HepG2 (cell line): ENCODE results near the gene PKP3. TPM values are rescaled to one million over a fixed set of nuclear protein-coding genes. Genes with fewer than 3 reads are reported as not detected.
A peak's percentile ranks its signal among the peaks of the same experiment; 100 is the strongest.

Source experiments
- ARID2 ChIP-seq: sonication (generic); formaldehyde crosslinking; IDR thresholded peaks from 2 replicates; pipeline ENCODE4 v1.8.1; 2022; ENCODE audit warnings: mild to moderate bottlenecking, missing genetic modification reagents, borderline replicate concordance
- BRF2 ChIP-seq: sonication (generic); formaldehyde crosslinking; IDR thresholded peaks from 2 replicates; pipeline ENCODE4 v1.8.1; 2022; ENCODE audit warnings: mild to moderate bottlenecking, missing genetic modification reagents
- FOXJ3 ChIP-seq: sonication (generic); formaldehyde crosslinking; IDR thresholded peaks from 2 replicates; pipeline ENCODE4 v1.4.0; 2020; ENCODE audit warnings: missing genetic modification reagents, mild to moderate bottlenecking, borderline replicate concordance
- HDAC6 ChIP-seq: fragments of 200-600 bp; sonication (generic); IDR thresholded peaks from 2 replicates; pipeline ENCODE4 v1.7.0; 2017; ENCODE audit warnings: mild to moderate bottlenecking, antibody characterized with exemption, low read length, low read depth
- JARID2 ChIP-seq: sonication (generic); formaldehyde crosslinking; IDR thresholded peaks from 2 replicates; pipeline ENCODE4 v1.8.1; 2023; ENCODE audit warnings: missing genetic modification reagents, inconsistent platforms; ENCODE audit not compliant: insufficient replicate concordance
- KDM2A ChIP-seq: sonication (generic); formaldehyde crosslinking; IDR thresholded peaks from 2 replicates; pipeline ENCODE4 v1.4.0; 2020; ENCODE audit warnings: low read depth, missing genetic modification reagents, borderline replicate concordance
- MNT ChIP-seq: fragments of 450-650 bp; IDR thresholded peaks from 2 replicates; pipeline ENCODE4 v1.6.1; 2016
- MXD4 ChIP-seq: IDR thresholded peaks from 2 replicates; pipeline ENCODE4 v1.6.1; 2016; ENCODE audit warnings: mild to moderate bottlenecking, missing biosample characterization, missing genetic modification reagents
- MYC ChIP-seq: sonication (generic); formaldehyde crosslinking; IDR thresholded peaks from 2 replicates; pipeline ENCODE4 v1.9.0; 2021; ENCODE audit warnings: missing genetic modification reagents, borderline replicate concordance
- PRDM10 ChIP-seq: sonication (generic); formaldehyde crosslinking; IDR thresholded peaks from 2 replicates; pipeline ENCODE4 v1.4.0; 2020; ENCODE audit warnings: low read depth, missing genetic modification reagents
- SALL2 ChIP-seq: sonication (generic); formaldehyde crosslinking; IDR thresholded peaks from 2 replicates; pipeline ENCODE4 v1.8.1; 2023; ENCODE audit warnings: mild to moderate bottlenecking, missing genetic modification reagents, inconsistent platforms
- SAP130 ChIP-seq: IDR thresholded peaks from 2 replicates; pipeline ENCODE4 v1.6.1; 2016; ENCODE audit warnings: low read depth
- SNAPC2 ChIP-seq: sonication (generic); formaldehyde crosslinking; IDR thresholded peaks from 2 replicates; pipeline ENCODE4 v1.8.1; 2022; ENCODE audit warnings: mild to moderate bottlenecking, missing genetic modification reagents
- ZNF121 ChIP-seq: sonication (generic); formaldehyde crosslinking; IDR thresholded peaks from 2 replicates; pipeline ENCODE4 v1.5.0; 2020; ENCODE audit warnings: mild to moderate bottlenecking, missing genetic modification reagents
- ZNF264 ChIP-seq: sonication (generic); formaldehyde crosslinking; IDR thresholded peaks from 2 replicates; pipeline ENCODE4 v1.4.0; 2020; ENCODE audit warnings: missing genetic modification reagents
- ZNF576 ChIP-seq: sonication (generic); formaldehyde crosslinking; IDR thresholded peaks from 2 replicates; pipeline ENCODE4 v1.4.0; 2020; ENCODE audit warnings: mild to moderate bottlenecking, missing genetic modification reagents
- ZNF615 ChIP-seq: sonication (generic); formaldehyde crosslinking; IDR thresholded peaks from 2 replicates; pipeline ENCODE4 v1.5.0; 2020; ENCODE audit warnings: mild to moderate bottlenecking, missing genetic modification reagents, borderline replicate concordance
- ZNF670 ChIP-seq: sonication (generic); formaldehyde crosslinking; IDR thresholded peaks from 2 replicates; pipeline ENCODE4 v1.8.0; 2022; ENCODE audit warnings: mild to moderate bottlenecking, missing genetic modification reagents, borderline replicate concordance
- ZNF691 ChIP-seq: sonication (generic); formaldehyde crosslinking; IDR thresholded peaks from 2 replicates; pipeline ENCODE4 v1.4.0; 2020; ENCODE audit warnings: missing genetic modification reagents, low read depth, mild to moderate bottlenecking, borderline replicate concordance
- ZNF792 ChIP-seq: IDR thresholded peaks from 2 replicates; pipeline ENCODE4 v1.6.1; 2016
- ZSCAN29 ChIP-seq: sonication (generic); formaldehyde crosslinking; conservative IDR thresholded peaks from 2 replicates; pipeline ENCODE4 v1.4.0; 2020; ENCODE audit warnings: mild to moderate bottlenecking, missing genetic modification reagents
- polyA plus RNA-seq, 8 experiments: library from polyadenylated mRNA; depleted of rRNA in 3 of 8; stranded (reverse) in 7 of 8; unstranded in 1 of 8; fragments of >200 nt; fragmentation: Illumina TruSeq in 4 of 8; extraction: Trizol in 4 of 8; gene quantifications; 2 replicates each; pipeline versions ENCODE4 v1.2.1 to v1.2.3, GENCODE V29; 2011 to 2016; ENCODE audit warnings: low read depth in 4 of 8, missing spikeins in 1 of 8, mixed read lengths in 1 of 8; ENCODE audit not compliant: insufficient read depth in 1 of 8
- total RNA-seq, 5 experiments: library from RNA; depleted of rRNA; stranded (reverse); fragments of >200 nt; fragmentation: Illumina TruSeq; extraction: Trizol; gene quantifications; 2 replicates each; pipeline ENCODE4 v1.2.3, GENCODE V29; 2016; ENCODE audit warnings: low read depth in 1 of 5

Gene PKP3
- total and polyA plus RNA-seq, 2 of the 13 experiments (the other 11 are each of a cell fraction or from before 2014, with no cell fraction given), result 18.0 to 28.7 TPM

GRCh38 chr11:409600-410483, 15.8 kb downstream of the PKP3 start (continued):
- TF ChIP-seq ZNF691, result peak; percentile 83; the same call in 1 of the 2 replicates
- no peak for TF ChIP-seq SALL2 (CRISPR knock-in tag)
- peak; percentile 50; the same call in 1 of the 2 replicates for TF ChIP-seq BRF2 (CRISPR knock-in tag)
- TF ChIP-seq MYC, result peak; percentile 92; the same call in 1 of the 2 replicates
- no peak for TF ChIP-seq JARID2 (CRISPR knock-in tag)
- TF ChIP-seq ZNF121 (CRISPR knock-in tag), result 0 out of 2 replicates have a peak, but pooled peaks have one; percentile 42
- no peak; the same call in 1 of the 2 replicates for TF ChIP-seq ZNF670 (CRISPR knock-in tag)
- TF ChIP-seq ZNF792 (CRISPR knock-in tag), result no peak
- peak; percentile 73; the same call in 1 of the 2 replicates for TF ChIP-seq KDM2A (CRISPR knock-in tag)
- TF ChIP-seq HDAC6, result no peak
- TF ChIP-seq ZSCAN29 (CRISPR knock-in tag), result 0 out of 2 replicates have a peak, but pooled peaks have one; percentile 52
- no peak for TF ChIP-seq ZNF576 (CRISPR knock-in tag)
- TF ChIP-seq ZNF615 (CRISPR knock-in tag), result no peak
- peak; percentile 75 for TF ChIP-seq MXD4
- 0 out of 2 replicates have a peak, but pooled peaks have one; percentile 3 for TF ChIP-seq MNT
- TF ChIP-seq FOXJ3 (CRISPR knock-in tag), result no peak
- 0 out of 2 replicates have a peak, but pooled peaks have one; percentile 10 for TF ChIP-seq ARID2 (CRISPR knock-in tag)
- TF ChIP-seq PRDM10 (CRISPR knock-in tag), result no peak
- peak; percentile 86 for TF ChIP-seq SAP130
- TF ChIP-seq SNAPC2, result no peak
- TF ChIP-seq ZNF264 (CRISPR knock-in tag), result 0 out of 2 replicates have a peak, but pooled peaks have one; percentile 42
